LoVo (cell line): ENCODE measurements around the gene CRYBG3.
A peak's percentile ranks its signal among the peaks of the same experiment; 100 is the strongest.
"Not testable (repeated sequence)": the region's sequence is repeated elsewhere in the genome, so short reads cannot be mapped to it uniquely, and the experiment has no call there.

Experiments used
- DNase-seq: peaks from one replicate; pipeline ENCODE4 v3.0.0-alpha.2; 2016; ENCODE audit warnings: low spot score

Gene CRYBG3

GRCh38 chr3:97821774-97822358 is at the start of gene CRYBG3:
CRYBG3 (plus strand) TSS chr3:97822011; CDS start chr3:97822207, 196 bp downstream.
- DNase-seq = peak; percentile 83

GRCh38 chr3:97772926-97773325 is 48.9 kb upstream of the CRYBG3 start:
- DNase-seq = no peak

GRCh38 chr3:97778152-97778551 is 43.7 kb upstream of the CRYBG3 start:
- no peak for DNase-seq

- DNase-seq = peak; percentile 53
These were observed 28.3 kb upstream of the CRYBG3 start for GRCh38 chr3:97793420-97794019.

- DNase-seq = no peak
These were observed 25.9 kb upstream of the CRYBG3 start for GRCh38 chr3:97795951-97796350.

GRCh38 chr3:97804471-97804870 is 17.3 kb upstream of the CRYBG3 start:
- DNase-seq = no peak

GRCh38 chr3:97810779-97811390 is 10.9 kb upstream of the CRYBG3 start:
- no peak for DNase-seq

GRCh38 chr3:97815149-97815917 is 6.5 kb upstream of the CRYBG3 start:
- no peak for DNase-seq

- DNase-seq = no peak
These were observed 5.0 kb upstream of the CRYBG3 start for GRCh38 chr3:97816811-97817210.

- no peak for DNase-seq
These were observed 3.8 kb upstream of the CRYBG3 start for GRCh38 chr3:97817965-97818364.

GRCh38 chr3:97820780-97821179 is 1.0 kb upstream of the CRYBG3 start:
- no peak for DNase-seq

GRCh38 chr3:97821287-97821773 is 481 bp upstream of the CRYBG3 start:
- peak; percentile 1 for DNase-seq

GRCh38 chr3:97822359-97822775 is 556 bp downstream of the CRYBG3 start:
- DNase-seq = peak; percentile 41

- DNase-seq = no peak
These were observed 1.5 kb downstream of the CRYBG3 start for GRCh38 chr3:97823046-97824004.

- DNase-seq = no peak
These were observed 3.3 kb downstream of the CRYBG3 start for GRCh38 chr3:97825101-97825500.

GRCh38 chr3:97827741-97828471 is 6.1 kb downstream of the CRYBG3 start:
- no peak for DNase-seq

GRCh38 chr3:97829198-97829597 is 7.4 kb downstream of the CRYBG3 start:
- no peak for DNase-seq

GRCh38 chr3:97830638-97831037 is 8.8 kb downstream of the CRYBG3 start:
- no peak for DNase-seq

GRCh38 chr3:97831140-97831539 is 9.3 kb downstream of the CRYBG3 start:
- DNase-seq = no peak

GRCh38 chr3:97833184-97833583 is 11.4 kb downstream of the CRYBG3 start:
- DNase-seq = not testable (repeated sequence)

GRCh38 chr3:97835761-97836160 is 13.9 kb downstream of the CRYBG3 start:
- no peak for DNase-seq
